Measurements from ENCODE around the gene DGLUCY.

DNA sequence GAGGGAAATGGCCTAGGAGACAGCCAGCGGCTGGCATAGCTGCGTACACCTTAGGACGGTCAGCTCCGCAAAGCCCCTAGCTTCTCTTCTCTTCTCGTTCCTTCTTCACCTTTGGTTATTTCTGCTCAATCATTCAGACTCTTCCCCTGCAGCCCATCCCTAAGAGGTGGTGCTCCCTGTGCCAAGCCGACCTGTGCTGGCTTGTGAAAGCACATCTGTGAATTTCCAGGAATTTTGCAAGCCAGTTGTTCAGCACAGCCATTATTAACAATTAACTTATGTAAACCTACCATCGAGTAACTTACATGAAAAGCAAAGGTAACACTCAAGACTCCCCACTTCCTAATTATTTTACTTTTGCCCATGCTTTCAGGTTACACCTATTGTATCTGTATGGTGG is 151.5 kb downstream of the DGLUCY start:
- TF ChIP-seq POLR2A (IDR thresholded peaks at IDR 0.05) (no peak), POLR2AphosphoS5 (IDR thresholded peaks at IDR 0.05) (no peak)

All from prostate gland (tissue), 1 donor.